H1 (cell line): ENCODE measurements around the gene ATG7. TPM values are rescaled to one million over a fixed set of nuclear protein-coding genes. Genes with fewer than 3 reads are reported as not detected.

Experiments
- CTCF ChIA-PET: fragments of 300-600 bp; sonication (Branson Sonifier 250); formaldehyde crosslinking; loops from one replicate; lab custom pipeline; 2021; ENCODE audit not compliant: partially characterized antibody; lab: Charles Lee
- POLR2A ChIA-PET: fragments of 300-600 bp; sonication (Branson Sonifier 250); formaldehyde crosslinking; loops from one replicate; lab custom pipeline; 2021; ENCODE audit warnings: inconsistent platforms; ENCODE audit not compliant: partially characterized antibody; lab: Charles Lee
- DNase-seq, 2 experiments: peaks; one replicate each; pipeline versions ENCODE4 v3.0.0 to v3.0.0-alpha.2; 2010 to 2022; ENCODE audit warnings: low spot score in 2 of 2, low read depth in 1 of 2, mixed read lengths in 1 of 2
- FAIRE-seq: peaks from 2 replicates; lab custom pipeline; 2011; peaks lifted over from hg19 to GRCh38; lab: Jason Lieb, UNC
- H2AFZ ChIP-seq: 2 replicates; pipeline ENCODE4 v1.8.1; 2012; ENCODE audit warnings: low read length, inconsistent platforms
- H2AK5ac ChIP-seq: 2 replicates; pipeline ENCODE4 v1.6.1; 2013; ENCODE audit warnings: low read depth, low read length
- H2BK120ac ChIP-seq: replicated peaks from 2 replicates; pipeline ENCODE3; 2013; ENCODE audit warnings: low read depth, low read length, inconsistent platforms
- H2BK12ac ChIP-seq: 2 replicates; pipeline ENCODE4 v1.6.1; 2013; ENCODE audit warnings: low read depth, low read length
- H2BK15ac ChIP-seq: 2 replicates; pipeline ENCODE4 v1.6.1; 2013; ENCODE audit warnings: low read length
- H2BK20ac ChIP-seq: 2 replicates; pipeline ENCODE4 v1.6.1; 2013; ENCODE audit warnings: low read length
- H2BK5ac ChIP-seq: 2 replicates; pipeline ENCODE4 v1.6.1; 2013; ENCODE audit warnings: low read depth, low read length
- H3K14ac ChIP-seq: 2 replicates; pipeline ENCODE4 v1.6.1; 2013; ENCODE audit warnings: inconsistent platforms; ENCODE audit not compliant: insufficient read length
- H3K18ac ChIP-seq: 2 replicates; pipeline ENCODE4 v1.6.1; 2013; ENCODE audit warnings: low read length; ENCODE audit errors: extremely low read depth
- H3K23ac ChIP-seq: 2 replicates; pipeline ENCODE4 v1.6.1; 2013; ENCODE audit warnings: inconsistent platforms; ENCODE audit not compliant: insufficient read length
- H3K23me2 ChIP-seq: 2 replicates; pipeline ENCODE4 v1.6.1; 2013; ENCODE audit warnings: low read depth, low read length
- H3K27ac ChIP-seq: 2 replicates; pipeline ENCODE4 v1.6.1; 2011; ENCODE audit warnings: low read depth, low read length, inconsistent platforms
- H3K27me3 ChIP-seq, 4 experiments: replicated peaks in 1 of 4; 1 replicate in 1 of 4; 2 replicates in 3 of 4; pipeline versions ENCODE4 v1.6.1 to v1.8.1; 2011 to 2013; ENCODE audit warnings: low read length in 3 of 4, mild to moderate bottlenecking in 3 of 4, inconsistent platforms in 2 of 4, mixed read lengths in 2 of 4, moderate library complexity in 1 of 4; ENCODE audit not compliant: control insufficient read depth in 3 of 4, insufficient read depth in 3 of 4; ENCODE audit errors: extremely low read depth in 1 of 4
- H3K36me3 ChIP-seq, 4 experiments: 2 replicates each; pipeline versions ENCODE4 v1.6.1 to v1.8.1; 2011 to 2013; ENCODE audit warnings: mild to moderate bottlenecking in 4 of 4, low read length in 3 of 4, moderate library complexity in 2 of 4, control low read depth in 1 of 4, inconsistent platforms in 1 of 4; ENCODE audit not compliant: insufficient read depth in 4 of 4, control insufficient read depth in 2 of 4
- H3K4ac ChIP-seq: replicated peaks from 2 replicates; pipeline ENCODE3; 2013; ENCODE audit warnings: low read length, low read depth, mixed read lengths, inconsistent platforms; ENCODE audit not compliant: insufficient read length
- H3K4me1 ChIP-seq, 4 experiments: replicated peaks in 1 of 4; 1 replicate in 1 of 4; 2 replicates in 3 of 4; pipeline versions ENCODE4 v1.6.1 to v1.8.1; 2011 to 2013; ENCODE audit warnings: low read length in 3 of 4, inconsistent platforms in 2 of 4, mixed read lengths in 1 of 4; ENCODE audit not compliant: insufficient read depth in 4 of 4, control insufficient read depth in 3 of 4
- H3K4me2 ChIP-seq, 2 experiments: 2 replicates each; pipeline versions ENCODE4 v1.6.1 to v1.8.1; 2011 to 2013; ENCODE audit warnings: low read depth in 2 of 2, low read length in 2 of 2, control low read depth in 1 of 2, inconsistent platforms in 1 of 2, mild to moderate bottlenecking in 1 of 2; ENCODE audit not compliant: insufficient read depth in 1 of 2
- H3K4me3 ChIP-seq, 4 experiments: fragments of 200-600, 300-600 bp in 1 of 4; sonication (generic), shearing (Covaris generic), sonication (Bioruptor Twin) in 1 of 4; 2 replicates each; pipeline versions ENCODE4 v1.5.1 to v1.8.1; 2011 to 2016; ENCODE audit warnings: low read length in 4 of 4, low read depth in 3 of 4, control low read depth in 2 of 4, inconsistent platforms in 2 of 4, mild to moderate bottlenecking in 2 of 4, mixed read lengths in 1 of 4, moderate library complexity in 1 of 4; ENCODE audit not compliant: insufficient read depth in 2 of 4; ENCODE audit errors: extremely low read depth in 1 of 4
- H3K56ac ChIP-seq: replicated peaks from 2 replicates; pipeline ENCODE3; 2013; ENCODE audit warnings: low read depth, mild to moderate bottlenecking, mixed read lengths, low read length, inconsistent platforms; ENCODE audit not compliant: insufficient read length
- H3K79me1 ChIP-seq: 2 replicates; pipeline ENCODE4 v1.6.1; 2013; ENCODE audit warnings: low read depth, low read length, control low read depth
- H3K79me2 ChIP-seq, 2 experiments: 2 replicates each; pipeline versions ENCODE4 v1.6.1 to v1.8.1; 2012 to 2013; ENCODE audit warnings: low read length in 2 of 2, mild to moderate bottlenecking in 2 of 2, inconsistent platforms in 1 of 2; ENCODE audit not compliant: insufficient read depth in 2 of 2, control insufficient read depth in 1 of 2
- H3K9ac ChIP-seq, 4 experiments: replicated peaks in 1 of 4; 1 replicate in 1 of 4; 2 replicates in 3 of 4; pipeline versions ENCODE4 v1.6.1 to v1.8.1; 2011 to 2013; ENCODE audit warnings: low read depth in 3 of 4, low read length in 3 of 4, control low read depth in 2 of 4, mild to moderate bottlenecking in 2 of 4, moderate library complexity in 2 of 4, inconsistent platforms in 1 of 4; ENCODE audit errors: extremely low read depth in 1 of 4
- H3K9me3 ChIP-seq, 2 experiments: 2 replicates each; pipeline versions ENCODE4 v1.6.1 to v1.8.1; 2012 to 2013; ENCODE audit warnings: mild to moderate bottlenecking in 2 of 2, moderate library complexity in 2 of 2, control low read depth in 1 of 2, inconsistent platforms in 1 of 2, low read depth in 1 of 2, low read length in 1 of 2, mixed read lengths in 1 of 2; ENCODE audit not compliant: insufficient read depth in 2 of 2
- H4K20me1 ChIP-seq, 2 experiments: replicated peaks in 1 of 2; 2 replicates each; pipeline versions ENCODE3 to v1.8.1; 2011 to 2013; ENCODE audit warnings: inconsistent platforms in 2 of 2, low read length in 2 of 2, mild to moderate bottlenecking in 1 of 2; ENCODE audit not compliant: insufficient read depth in 2 of 2, control insufficient read depth in 1 of 2
- H4K5ac ChIP-seq: 2 replicates; pipeline ENCODE4 v1.6.1; 2013; ENCODE audit warnings: low read length, low read depth, mixed read lengths, inconsistent platforms; ENCODE audit not compliant: insufficient read length
- H4K8ac ChIP-seq: 2 replicates; pipeline ENCODE4 v1.8.0; 2013; ENCODE audit warnings: mild to moderate bottlenecking, moderate library complexity, low read length, inconsistent platforms; ENCODE audit not compliant: insufficient read depth; ENCODE audit errors: extremely low read depth
- H4K91ac ChIP-seq: replicated peaks from 2 replicates; pipeline ENCODE3; 2013; ENCODE audit warnings: low read length, mixed read lengths, inconsistent platforms; ENCODE audit not compliant: insufficient read length
- BCL11A ChIP-seq, 2 experiments: IDR thresholded peaks; one replicate each; pipeline ENCODE4 v1.6.1; 2011; ENCODE audit warnings: low read depth in 2 of 2, low read length in 2 of 2, mild to moderate bottlenecking in 2 of 2
- HDAC2 ChIP-seq, 2 experiments: fragments of 300-600 bp in 1 of 2; sonication (generic) in 1 of 2; IDR thresholded peaks; 2 replicates each; pipeline ENCODE4 v1.6.1; 2011 to 2012; ENCODE audit warnings: low read depth in 2 of 2, low read length in 2 of 2, mild to moderate bottlenecking in 2 of 2, moderate library complexity in 2 of 2, borderline replicate concordance in 1 of 2, inconsistent platforms in 1 of 2
- POLR2A ChIP-seq, 2 experiments: IDR thresholded peaks; 1 replicate in 1 of 2; 2 replicates in 1 of 2; pipeline ENCODE4 v1.6.1; 2011; ENCODE audit warnings: low read depth in 2 of 2, low read length in 2 of 2, mild to moderate bottlenecking in 2 of 2; ENCODE audit errors: control extremely low read depth in 1 of 2
- SAP30 ChIP-seq: fragments of 300-600 bp; sonication (generic); IDR thresholded peaks from 2 replicates; pipeline ENCODE4 v1.7.1; 2012; ENCODE audit warnings: low read length, moderate library complexity, mild to moderate bottlenecking, inconsistent platforms; ENCODE audit not compliant: insufficient read depth, insufficient replicate concordance
- WGBS, 2 experiments: shearing (Covaris generic) in 1 of 2; methylation state at CpG; one replicate each; pipeline versions ENCODE4 v1.1.6 to v1.1.7; 2013 to 2015; ENCODE audit warnings: low lambda C conversion rate in 2 of 2, mixed read lengths in 2 of 2, inconsistent platforms in 1 of 2, low coverage in 1 of 2, missing lambda C conversion rate in 1 of 2; ENCODE audit not compliant: insufficient replicate concordance in 2 of 2, insufficient coverage in 1 of 2, insufficient read length in 1 of 2; ENCODE audit errors: extremely low coverage in 1 of 2, missing lambda C conversion rate in 1 of 2; 5-methylcytosine and 5-hydroxymethylcytosine counted together
- polyA plus RNA-seq, 7 experiments: library from polyadenylated mRNA; depleted of rRNA in 3 of 7; stranded (reverse) in 5 of 7; unstranded in 2 of 7; fragments of >200 nt in 5 of 7; fragments of 200-250 nt in 2 of 7; gene quantifications; 1 replicate in 5 of 7; 2 replicates in 1 of 7; 4 replicates in 1 of 7; pipeline versions ENCODE4 v1.2.1 to v1.2.3, GENCODE V29; 2011 to 2013; ENCODE audit warnings: missing spikeins in 2 of 7, mixed read lengths in 2 of 7
- total RNA-seq: library from RNA; stranded (reverse); fragmentation: NEBNext Ultra II Directional; extraction: Animal tissue kit (Norgen Biotek cat#: 25700); gene quantifications from 2 replicates; pipeline ENCODE4 v1.2.1, GENCODE V29; 2021
- TF ChIP-seq, protein P1 (sequence below): IDR thresholded peaks from 2 replicates; pipeline ENCODE4 v1.6.1; 2011; ENCODE audit warnings: low read depth, mild to moderate bottlenecking, low read length; ENCODE audit not compliant: insufficient read depth
- TF ChIP-seq, protein P2 (sequence below): IDR thresholded peaks from 2 replicates; pipeline ENCODE4 v1.6.1; 2012; ENCODE audit warnings: inconsistent platforms

The ATG7 gene
- total and polyA plus RNA-seq, 2 of the 8 experiments (the other 6 are each of a cell fraction or from before 2014, with no cell fraction given): 15.0 to 19.1 TPM

DNA sequence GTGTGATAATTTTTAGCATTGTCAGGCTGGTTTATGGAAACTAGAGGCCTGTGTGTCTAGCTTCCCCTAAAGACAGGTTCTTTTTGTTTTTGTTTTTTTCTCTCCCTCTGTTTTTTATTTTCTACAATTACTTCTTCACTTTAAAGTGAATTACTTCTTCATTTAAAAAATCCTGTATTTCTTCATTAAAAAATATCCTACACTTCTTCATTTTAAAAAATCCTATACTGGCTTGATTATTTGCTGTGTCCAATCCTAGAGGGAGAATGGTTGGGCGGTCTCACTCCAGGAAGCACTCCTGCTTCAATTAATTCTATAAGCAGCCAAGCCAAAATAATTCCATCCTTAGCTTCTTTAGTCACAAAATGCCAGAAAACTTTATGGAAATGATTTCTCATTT is 11.8 kb downstream of the ATG7 start:
- no peak overlapping the region for H2BK120ac ChIP-seq
- no peak overlapping the region for H2BK12ac ChIP-seq
- H3K56ac ChIP-seq: no peak overlapping the region
- H3K9ac ChIP-seq: no peak overlapping the region
- TF ChIP-seq, protein P1, sequence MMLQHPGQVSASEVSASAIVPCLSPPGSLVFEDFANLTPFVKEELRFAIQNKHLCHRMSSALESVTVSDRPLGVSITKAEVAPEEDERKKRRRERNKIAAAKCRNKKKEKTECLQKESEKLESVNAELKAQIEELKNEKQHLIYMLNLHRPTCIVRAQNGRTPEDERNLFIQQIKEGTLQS: no peak
- TF ChIP-seq POLR2A (IDR thresholded peaks at IDR 0.05; ENCODE audit: control extremely low read depth in 1 of 2, low read depth in 2 of 2, low read length in 2 of 2): no peak
- TF ChIP-seq, protein P2, sequence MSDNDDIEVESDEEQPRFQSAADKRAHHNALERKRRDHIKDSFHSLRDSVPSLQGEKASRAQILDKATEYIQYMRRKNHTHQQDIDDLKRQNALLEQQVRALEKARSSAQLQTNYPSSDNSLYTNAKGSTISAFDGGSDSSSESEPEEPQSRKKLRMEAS: no peak
- no peak for TF ChIP-seq BCL11A (IDR thresholded peaks at IDR 0.05; ENCODE audit: low read depth in 2 of 2, low read length in 2 of 2)
- TF ChIP-seq HDAC2 (IDR thresholded peaks at IDR 0.05; ENCODE audit: borderline replicate concordance in 1 of 2, low read depth in 2 of 2, low read length in 2 of 2): no peak
- TF ChIP-seq SAP30: no peak
- H3K23me2 ChIP-seq: no peaks in the 10 kb centered on the region
- no peak overlapping the region for H4K91ac ChIP-seq
- H3K4me2 ChIP-seq: no peak overlapping the region
- H3K4me3 ChIP-seq: no peak overlapping the region
- 96% methylated on average over 1 of the region's 1 CpG; no CpG with 5 or more reads in 1 of the 2 experiments for WGBS, 2 experiments
- no peak overlapping the region for H2AK5ac ChIP-seq
- FAIRE-seq: no peak
- no peaks in the 10 kb centered on the region for H3K79me2 ChIP-seq
- H2BK5ac ChIP-seq: no peak overlapping the region
- H3K27ac ChIP-seq: no peak overlapping the region
- no peaks in the 10 kb centered on the region for H4K20me1 ChIP-seq
- no peak overlapping the region for H2AFZ ChIP-seq
- DNase-seq: no peak
- H4K8ac ChIP-seq: no peak overlapping the region
- H3K27me3 ChIP-seq: no peaks in the 10 kb centered on the region
- H3K9me3 ChIP-seq: no peaks in the 10 kb centered on the region
- no peak overlapping the region for H3K23ac ChIP-seq
- H2BK15ac ChIP-seq: no peak overlapping the region
- H3K4me1 ChIP-seq: no peaks in the 10 kb centered on the region
- H3K14ac ChIP-seq: no peak overlapping the region
- H3K4ac ChIP-seq: no peak overlapping the region
- H4K5ac ChIP-seq: no peak overlapping the region
- no peak overlapping the region for H2BK20ac ChIP-seq
- ChIA-PET CTCF (no interaction called here), POLR2A (no interaction called here)
- H3K36me3 ChIP-seq: 0 out of 8 replicates have a peak, but pooled peaks cover 0 to 3% (median 0%) of the 10 kb centered on the region in 4 experiments
- no peaks in the 10 kb centered on the region; the same call in 1 of the 2 replicates for H3K79me1 ChIP-seq
- H3K18ac ChIP-seq: no peak overlapping the region
